Middle frontal gyrus (tissue), 1 donor: ENCODE data around the gene RIPPLY2.
"Not testable (repeated sequence)": the region's sequence is repeated elsewhere in the genome, so short reads cannot be mapped to it uniquely, and the experiment has no call there.

ENCODE experiments used
- DNase-seq: peaks from one replicate; pipeline ENCODE4 v3.0.0-alpha.2; 2015; ENCODE audit warnings: low spot score; ENCODE audit errors: extremely low spot score

RIPPLY2 gene

GRCh38 chr6:83853178-83854000 lies at the start of gene RIPPLY2:
Gene RIPPLY2, plus strand, starts transcription at chr6:83853360. Its CDS starts 57 bp downstream, at chr6:83853417.
- DNase-seq = peak; percentile 69

- not testable (repeated sequence) for DNase-seq
These were observed 49.7 kb upstream of the RIPPLY2 start for GRCh38 chr6:83803492-83803891.

- no peak for DNase-seq
These were observed 48.3 kb upstream of the RIPPLY2 start for GRCh38 chr6:83804886-83805285.

GRCh38 chr6:83808005-83808404 lies 45.2 kb upstream of the RIPPLY2 start:
- DNase-seq = no peak

- DNase-seq = no peak
These were observed 44.2 kb upstream of the RIPPLY2 start for GRCh38 chr6:83808926-83809325.

- DNase-seq = no peak
These were observed 40.6 kb upstream of the RIPPLY2 start for GRCh38 chr6:83812595-83812994.

- DNase-seq = no peak
These were observed 37.4 kb upstream of the RIPPLY2 start for GRCh38 chr6:83815631-83816272.

- no peak for DNase-seq
These were observed 30.5 kb upstream of the RIPPLY2 start for GRCh38 chr6:83822629-83823169.

- no peak for DNase-seq
These were observed 28.8 kb upstream of the RIPPLY2 start for GRCh38 chr6:83824388-83824801.

- no peak for DNase-seq
These were observed 28.3 kb upstream of the RIPPLY2 start for GRCh38 chr6:83824831-83825230.

- DNase-seq = no peak
These were observed 26.1 kb upstream of the RIPPLY2 start for GRCh38 chr6:83827050-83827449.

- no peak for DNase-seq
These were observed 14.4 kb upstream of the RIPPLY2 start for GRCh38 chr6:83838727-83839126.

- DNase-seq = no peak
These were observed 9.0 kb upstream of the RIPPLY2 start for GRCh38 chr6:83844170-83844569.

GRCh38 chr6:83846291-83846690 lies 6.9 kb upstream of the RIPPLY2 start:
- DNase-seq = no peak

- DNase-seq = no peak
These were observed 6.0 kb upstream of the RIPPLY2 start for GRCh38 chr6:83847179-83847578.

- DNase-seq = no peak
These were observed 4.0 kb upstream of the RIPPLY2 start for GRCh38 chr6:83849127-83849526.

GRCh38 chr6:83849610-83850009 lies 3.5 kb upstream of the RIPPLY2 start:
- no peak for DNase-seq

- DNase-seq = no peak
These were observed 507 bp upstream of the RIPPLY2 start for GRCh38 chr6:83852528-83853177.

GRCh38 chr6:83854001-83854501 lies 891 bp downstream of the RIPPLY2 start:
- no peak for DNase-seq

- DNase-seq = no peak
These were observed 1.6 kb downstream of the RIPPLY2 start for GRCh38 chr6:83854766-83855165.

- DNase-seq = peak; percentile 86
These were observed 6.5 kb downstream of the RIPPLY2 start, which contains the start of gene CYB5R4 for GRCh38 chr6:83859410-83860358. Gene CYB5R4, plus strand, starts transcription at chr6:83859689. Its CDS starts 94 bp downstream, at chr6:83859783.
